ENCODE data around the gene ABCD2. TPM values are rescaled to one million over a fixed set of nuclear protein-coding genes. Genes with fewer than 3 reads are reported as not detected.
"Not testable (repeated sequence)": the region's sequence is repeated elsewhere in the genome, so short reads cannot be mapped to it uniquely, and the experiment has no call there.

ABCD2 gene
- total RNA-seq, 1 donor from 2014 or later: 0.70 TPM

GRCh38 chr12:39626033-39626814 is 6.6 kb upstream of the ABCD2 start:
- Mint-ChIP-seq H3K27me3 (ENCODE audit: low read depth) (no peaks in the 10 kb centered on the region), H3K9me3 (no peaks in the 10 kb centered on the region), H3K36me3 (ENCODE audit: low read depth) (no peaks in the 10 kb centered on the region), H3K27ac (ENCODE audit: unreplicated experiment) (peak overlapping the region; percentile 50), H3K4me1 (peaks cover 3% of the 10 kb centered on the region), H3K4me3 (no peak overlapping the region)
- no peak for DNase-seq (ENCODE audit: low read depth, low spot score)
- TF ChIP-seq, protein P1, sequence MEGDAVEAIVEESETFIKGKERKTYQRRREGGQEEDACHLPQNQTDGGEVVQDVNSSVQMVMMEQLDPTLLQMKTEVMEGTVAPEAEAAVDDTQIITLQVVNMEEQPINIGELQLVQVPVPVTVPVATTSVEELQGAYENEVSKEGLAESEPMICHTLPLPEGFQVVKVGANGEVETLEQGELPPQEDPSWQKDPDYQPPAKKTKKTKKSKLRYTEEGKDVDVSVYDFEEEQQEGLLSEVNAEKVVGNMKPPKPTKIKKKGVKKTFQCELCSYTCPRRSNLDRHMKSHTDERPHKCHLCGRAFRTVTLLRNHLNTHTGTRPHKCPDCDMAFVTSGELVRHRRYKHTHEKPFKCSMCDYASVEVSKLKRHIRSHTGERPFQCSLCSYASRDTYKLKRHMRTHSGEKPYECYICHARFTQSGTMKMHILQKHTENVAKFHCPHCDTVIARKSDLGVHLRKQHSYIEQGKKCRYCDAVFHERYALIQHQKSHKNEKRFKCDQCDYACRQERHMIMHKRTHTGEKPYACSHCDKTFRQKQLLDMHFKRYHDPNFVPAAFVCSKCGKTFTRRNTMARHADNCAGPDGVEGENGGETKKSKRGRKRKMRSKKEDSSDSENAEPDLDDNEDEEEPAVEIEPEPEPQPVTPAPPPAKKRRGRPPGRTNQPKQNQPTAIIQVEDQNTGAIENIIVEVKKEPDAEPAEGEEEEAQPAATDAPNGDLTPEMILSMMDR (conservative IDR thresholded peaks at IDR 0.05): no peak

GRCh38 chr12:39623919-39624318 is 4.3 kb upstream of the ABCD2 start:
- no peak overlapping the region for H3K27ac Mint-ChIP-seq (ENCODE audit: unreplicated experiment)
- TF ChIP-seq, protein P1 (conservative IDR thresholded peaks at IDR 0.05): no peak
- no peaks in the 10 kb centered on the region for H3K9me3 Mint-ChIP-seq
- H3K4me1 Mint-ChIP-seq: peaks cover 4% of the 10 kb centered on the region
- H3K27me3 Mint-ChIP-seq (ENCODE audit: low read depth): no peaks in the 10 kb centered on the region
- no peaks in the 10 kb centered on the region for H3K36me3 Mint-ChIP-seq (ENCODE audit: low read depth)
- no peak overlapping the region for H3K4me3 Mint-ChIP-seq
- no peak for DNase-seq (ENCODE audit: low read depth, low spot score)

- H3K4me1 Mint-ChIP-seq; H3K27ac Mint-ChIP-seq (ENCODE audit: unreplicated experiment); H3K27me3 Mint-ChIP-seq (ENCODE audit: low read depth); H3K36me3 Mint-ChIP-seq (ENCODE audit: low read depth); H3K9me3 Mint-ChIP-seq; DNase-seq (ENCODE audit: low read depth, low spot score); H3K4me3 Mint-ChIP-seq: not testable (repeated sequence)
These were observed 3.6 kb upstream of the ABCD2 start for GRCh38 chr12:39623160-39623559.

GRCh38 chr12:39622306-39622705 is 2.7 kb upstream of the ABCD2 start:
- no peak overlapping the region for H3K4me3 Mint-ChIP-seq
- H3K36me3 Mint-ChIP-seq (ENCODE audit: low read depth): no peaks in the 10 kb centered on the region
- H3K27me3 Mint-ChIP-seq (ENCODE audit: low read depth): no peaks in the 10 kb centered on the region
- no peak overlapping the region for H3K27ac Mint-ChIP-seq (ENCODE audit: unreplicated experiment)
- TF ChIP-seq, protein P1 (conservative IDR thresholded peaks at IDR 0.05): no peak
- H3K9me3 Mint-ChIP-seq: no peaks in the 10 kb centered on the region
- no peak for DNase-seq (ENCODE audit: low read depth, low spot score)
- H3K4me1 Mint-ChIP-seq: peaks cover 8% of the 10 kb centered on the region

- no peaks in the 10 kb centered on the region for H3K36me3 Mint-ChIP-seq (ENCODE audit: low read depth)
- no peaks in the 10 kb centered on the region for H3K27me3 Mint-ChIP-seq (ENCODE audit: low read depth)
- no peaks in the 10 kb centered on the region for H3K9me3 Mint-ChIP-seq
- peaks cover 8% of the 10 kb centered on the region for H3K4me1 Mint-ChIP-seq
- DNase-seq (ENCODE audit: low read depth, low spot score): no peak
- no peak overlapping the region for H3K27ac Mint-ChIP-seq (ENCODE audit: unreplicated experiment)
- TF ChIP-seq, protein P1 (conservative IDR thresholded peaks at IDR 0.05): no peak
- H3K4me3 Mint-ChIP-seq: no peak overlapping the region
These were observed 2.1 kb upstream of the ABCD2 start for GRCh38 chr12:39621670-39622069.

Data from neural crest cell (in vitro differentiated cells).